ENCODE data around the gene BLOC1S1.

The BLOC1S1 gene

DNA sequence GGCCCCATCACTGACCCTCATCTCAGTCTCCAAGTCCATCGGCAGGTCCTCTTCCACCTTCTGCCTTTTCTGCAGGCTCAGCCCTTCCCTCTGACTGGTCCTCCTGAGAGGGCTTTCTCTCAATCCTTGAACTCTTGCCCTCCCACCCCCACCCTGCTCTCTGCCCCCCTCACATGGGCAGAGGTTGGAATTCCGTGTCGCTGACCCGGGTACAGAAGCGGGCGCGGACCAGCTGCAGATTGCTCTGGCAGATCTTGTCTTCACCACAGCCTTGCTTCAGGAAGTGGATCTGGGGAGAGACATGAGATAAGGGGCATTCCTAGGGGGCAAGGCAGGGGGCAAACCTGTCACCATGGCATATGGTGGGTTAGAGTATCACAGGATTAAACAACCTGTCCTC, 20.5 kb upstream of the BLOC1S1 start:
- no peak for DNase-seq

DNA sequence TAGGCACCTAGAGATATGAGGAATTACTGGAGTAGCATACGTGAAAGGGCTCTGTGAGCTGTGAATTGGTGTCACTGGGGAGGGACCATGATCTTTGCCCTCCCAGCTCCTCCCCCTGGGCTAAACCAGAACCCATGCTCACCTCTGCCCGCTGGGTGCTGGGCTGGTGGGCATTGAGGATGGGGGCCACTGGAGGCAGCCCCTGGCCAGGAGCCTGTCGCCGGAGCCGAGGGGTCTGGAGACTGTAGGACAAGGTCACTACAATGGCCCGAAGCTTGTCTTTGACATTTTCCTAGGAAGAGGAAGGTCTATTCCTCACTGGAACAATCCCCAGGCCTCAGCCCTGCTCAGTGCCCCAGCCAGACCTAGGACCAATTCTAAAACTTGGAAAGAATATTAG, 19.7 kb upstream of the BLOC1S1 start:
- DNase-seq: no peak

DNA sequence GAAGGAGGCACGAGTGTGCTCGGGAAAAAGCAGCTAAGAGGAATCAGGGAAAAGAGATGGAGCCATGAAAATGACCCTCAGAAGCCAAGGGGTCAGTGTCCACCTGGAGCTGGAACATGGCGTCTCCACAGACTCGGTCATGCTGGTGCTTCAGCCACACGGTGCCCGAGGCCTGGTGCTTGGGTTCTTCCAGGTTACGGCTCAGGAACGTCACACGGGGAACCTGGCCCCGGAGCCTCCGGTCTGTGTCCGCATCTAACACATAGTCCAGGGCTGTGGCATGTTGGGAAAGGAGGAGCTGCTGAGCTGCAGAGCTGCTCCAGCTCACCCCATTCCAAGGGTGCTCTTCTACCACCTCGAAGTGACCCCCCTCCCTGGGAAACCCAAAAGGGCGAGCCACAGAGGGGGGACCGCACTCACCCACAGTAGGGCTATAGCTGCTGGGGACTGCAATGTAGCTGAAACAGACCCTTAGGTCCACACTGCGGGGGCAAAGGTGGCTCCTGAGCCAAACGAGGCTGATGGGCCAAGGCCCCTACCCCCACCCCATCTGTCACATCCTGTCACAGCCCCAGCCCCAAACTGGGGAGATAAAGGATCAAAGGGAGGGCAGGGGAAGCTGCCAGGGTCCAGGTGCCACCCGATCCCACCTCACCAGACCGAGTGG, 18.9 kb upstream of the BLOC1S1 start:
- DNase-seq: no peak

DNA sequence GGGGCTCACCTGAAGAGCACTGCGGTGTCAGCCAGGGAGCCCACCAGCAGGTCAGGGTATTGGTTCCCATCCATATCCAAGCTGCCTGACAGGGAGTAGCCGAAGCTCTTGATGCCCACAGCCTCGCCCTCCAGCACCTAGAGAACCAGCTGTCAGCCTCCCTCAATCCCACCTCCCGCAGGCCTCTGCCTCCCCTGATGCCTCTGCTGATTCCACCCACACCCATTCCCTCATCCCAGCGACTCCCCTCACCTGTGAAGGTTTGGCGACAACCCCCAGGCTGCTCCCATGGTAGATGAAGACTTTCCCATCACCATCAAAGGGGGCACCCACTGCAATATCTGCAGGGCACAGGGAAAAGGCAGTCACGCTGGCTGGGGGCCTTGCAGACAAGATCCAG, 18.2 kb upstream of the BLOC1S1 start:
- DNase-seq: no peak

DNA sequence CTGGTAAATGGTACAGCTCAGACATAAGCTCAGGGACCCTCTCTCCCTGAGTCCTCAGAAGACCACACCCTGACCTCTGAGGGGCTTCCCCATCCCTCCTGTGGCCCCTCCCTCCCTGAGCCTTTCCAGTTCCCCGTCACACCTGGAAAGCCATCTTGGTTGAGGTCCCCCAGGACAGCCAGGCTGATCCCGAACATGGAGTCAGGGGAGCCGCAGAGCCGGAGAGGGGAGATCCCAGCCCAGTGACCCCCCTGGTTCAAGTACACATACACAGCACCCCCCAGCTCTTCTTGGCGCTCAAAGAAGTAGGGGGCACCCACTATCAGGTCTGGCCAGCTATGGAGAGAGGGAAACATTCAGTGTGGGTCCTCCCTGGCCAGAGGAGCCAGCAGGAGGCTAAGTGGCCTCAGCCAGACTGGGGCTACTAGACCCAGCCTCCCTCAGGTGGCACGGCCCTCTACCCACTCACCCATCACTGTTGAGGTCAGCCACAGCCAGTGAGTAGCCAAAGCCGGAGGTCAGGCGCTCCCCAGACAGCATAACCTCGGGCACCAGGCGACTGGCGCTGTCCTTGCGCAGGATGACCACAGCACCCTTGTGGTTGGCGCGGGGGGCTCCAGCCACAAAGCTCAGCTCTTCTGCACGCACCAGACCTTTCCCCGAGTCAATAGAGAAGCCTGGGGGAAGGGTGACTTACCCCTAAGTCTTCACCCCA, 17.4 kb upstream of the BLOC1S1 start:
- no peak for DNase-seq

DNA sequence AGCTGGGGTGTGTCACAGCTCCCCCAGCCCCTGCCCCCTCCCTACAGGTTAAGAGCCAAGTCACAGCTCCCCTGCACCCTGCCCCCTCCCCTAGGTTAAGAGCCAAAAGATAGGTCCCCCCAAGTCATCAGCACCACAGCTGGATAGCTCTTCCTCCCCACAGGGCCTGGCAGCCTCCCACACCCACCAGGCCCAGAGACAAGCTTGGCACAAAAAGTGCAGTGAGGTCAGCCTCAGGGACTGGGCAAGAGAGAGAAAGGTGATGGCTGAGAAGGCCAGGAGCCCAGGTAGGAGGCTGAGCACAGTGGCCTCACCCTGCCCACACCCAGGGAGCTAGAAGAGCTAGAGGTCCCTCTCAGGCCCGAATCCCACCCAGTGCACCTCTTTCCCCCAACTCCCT, 16.9 kb upstream of the BLOC1S1 start:
- DNase-seq: no peak

DNA sequence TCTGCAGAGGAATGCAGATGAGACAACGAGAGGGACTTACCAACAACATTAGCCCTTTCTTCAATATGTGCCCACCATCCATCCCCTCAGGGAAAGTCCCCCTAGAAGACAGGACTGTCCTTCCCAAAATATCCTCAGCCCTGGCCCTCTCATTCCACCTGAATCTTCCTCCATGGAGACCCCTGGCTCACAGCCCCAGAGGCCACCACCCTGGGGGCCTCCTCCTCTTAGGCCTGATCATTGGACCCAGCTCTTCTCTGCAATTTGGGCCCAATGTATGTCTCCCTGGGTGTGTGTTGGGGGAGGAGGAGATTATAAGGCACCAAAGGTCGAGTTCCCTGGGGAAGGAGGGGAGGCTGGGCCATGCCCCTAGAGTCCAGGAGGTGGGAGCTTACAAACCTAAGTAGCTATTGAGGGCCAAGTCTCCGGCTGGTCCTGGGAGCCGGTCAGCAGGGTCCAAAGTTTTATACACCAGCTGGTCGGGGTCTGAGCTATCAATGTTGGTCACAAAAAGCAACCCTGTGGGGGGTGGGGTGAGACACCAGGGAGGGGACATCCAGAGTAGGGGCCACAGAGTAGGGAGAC, 16.3 kb upstream of the BLOC1S1 start:
- no peak for DNase-seq

DNA sequence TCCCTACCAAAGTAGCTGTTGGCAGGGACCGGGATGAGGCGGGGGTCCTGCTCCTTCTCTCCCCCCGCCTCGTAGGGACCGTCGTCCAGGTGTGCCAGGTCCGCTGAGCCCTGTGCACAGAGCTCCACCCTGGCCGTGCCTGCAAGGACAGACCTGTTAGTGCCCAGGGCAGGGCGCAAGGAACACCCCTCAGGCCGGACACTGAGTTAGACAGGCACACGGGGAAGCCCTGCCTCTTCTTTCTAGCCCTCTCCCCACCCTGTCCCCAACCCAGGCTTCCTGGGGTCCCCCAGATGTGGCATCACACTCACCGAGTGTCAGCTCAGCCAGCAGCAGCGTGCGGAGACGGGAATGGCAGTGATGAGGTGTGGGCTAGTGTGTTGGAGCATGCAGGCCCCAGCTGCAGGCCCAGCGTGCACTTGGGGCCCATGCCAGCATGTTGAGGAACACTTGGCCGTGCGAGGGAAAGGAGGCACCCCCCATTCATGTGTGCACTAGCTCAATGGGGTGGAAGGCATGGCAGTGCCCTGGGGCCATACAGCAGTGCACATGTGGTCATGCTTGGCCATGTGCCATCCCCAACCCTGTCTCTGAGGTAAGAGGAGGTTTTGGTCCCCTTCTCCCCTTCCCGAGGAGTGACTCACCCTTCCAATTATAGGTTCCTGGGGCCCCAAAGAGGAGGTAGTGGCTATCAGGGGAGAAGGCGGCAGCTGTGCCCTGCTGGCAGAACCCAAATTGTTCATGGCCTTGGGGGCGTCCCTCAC, 15.4 kb upstream of the BLOC1S1 start:
- no peak for DNase-seq

DNA sequence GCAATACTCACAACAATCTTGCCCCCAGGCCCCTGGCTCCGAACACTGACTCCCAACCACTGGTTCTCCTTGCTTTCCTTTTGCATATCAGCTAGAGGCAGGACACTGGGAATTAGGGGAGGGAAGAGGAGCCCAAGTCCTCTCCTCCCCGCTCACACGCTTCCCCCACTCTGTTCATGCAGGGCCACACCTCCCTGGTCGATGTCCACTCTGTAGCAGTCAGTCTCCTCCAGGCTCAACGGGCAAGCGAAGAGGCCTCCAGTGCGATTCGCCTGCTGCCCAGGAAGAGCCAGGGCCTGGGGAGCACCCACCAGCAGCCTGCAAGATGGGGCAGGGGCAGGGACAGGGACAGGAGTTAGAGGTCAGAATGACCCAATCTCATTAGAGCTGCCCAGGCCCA, 13.0 kb upstream of the BLOC1S1 start:
- DNase-seq: no peak

DNA sequence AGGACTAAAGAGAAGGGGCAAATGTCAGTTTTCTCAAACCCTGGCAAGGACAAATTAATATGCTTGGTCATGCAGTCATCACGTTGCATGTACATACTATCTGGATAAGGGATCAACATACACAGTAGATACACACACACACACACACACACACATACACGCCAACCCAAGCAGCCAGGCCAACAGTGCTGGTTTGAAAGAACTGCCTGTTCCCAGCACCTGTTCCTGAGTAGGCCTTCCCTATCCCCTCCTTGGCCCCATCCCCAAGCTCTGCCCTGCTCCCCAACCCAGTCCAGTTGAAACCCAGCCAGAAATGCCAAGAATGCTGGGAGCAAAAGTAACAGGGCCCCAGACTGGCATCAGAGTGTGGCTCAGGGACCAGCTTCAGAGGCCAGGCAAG, 12.6 kb upstream of the BLOC1S1 start:
- DNase-seq: no peak

DNA sequence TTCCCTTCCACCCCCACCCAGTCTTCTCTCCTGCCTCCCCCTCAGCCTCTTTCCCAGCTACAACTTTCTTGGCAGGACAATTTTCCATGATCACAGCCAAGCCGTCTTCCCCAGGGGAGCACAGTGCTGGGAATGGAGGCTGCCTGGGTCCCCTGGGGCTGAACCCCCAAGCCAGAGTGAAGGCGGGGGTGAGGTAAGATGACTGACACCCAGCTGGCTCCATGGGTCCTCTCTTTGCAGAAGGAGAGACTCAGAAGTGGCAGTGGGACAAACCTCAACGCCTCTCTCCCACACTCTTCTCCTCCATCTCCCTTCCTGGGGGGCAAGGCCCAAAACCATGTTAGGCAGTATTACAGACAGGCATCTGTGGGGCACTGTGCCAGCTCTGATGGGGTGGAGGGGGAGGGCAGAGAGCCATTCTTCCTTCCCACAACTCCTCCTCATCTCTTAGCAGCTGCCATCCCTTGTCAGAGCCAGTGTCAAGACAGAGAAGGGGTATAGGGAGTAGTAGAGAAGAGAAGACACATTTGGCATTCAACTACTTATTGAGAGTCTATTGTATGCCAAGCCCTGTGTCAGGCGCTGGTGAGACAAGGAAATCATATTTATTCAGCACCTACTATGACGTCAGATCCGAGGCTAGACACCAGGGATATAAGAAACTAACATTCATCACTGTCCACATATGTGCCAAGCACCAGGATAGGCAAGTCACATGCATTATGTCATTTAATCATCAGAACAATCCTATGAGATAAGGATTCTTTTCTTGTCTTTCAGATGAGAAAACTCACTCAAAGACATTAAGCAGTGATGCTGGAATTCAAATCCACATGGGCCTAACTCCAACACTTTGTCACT, 11.7 kb upstream of the BLOC1S1 start:
- no peak for DNase-seq

DNA sequence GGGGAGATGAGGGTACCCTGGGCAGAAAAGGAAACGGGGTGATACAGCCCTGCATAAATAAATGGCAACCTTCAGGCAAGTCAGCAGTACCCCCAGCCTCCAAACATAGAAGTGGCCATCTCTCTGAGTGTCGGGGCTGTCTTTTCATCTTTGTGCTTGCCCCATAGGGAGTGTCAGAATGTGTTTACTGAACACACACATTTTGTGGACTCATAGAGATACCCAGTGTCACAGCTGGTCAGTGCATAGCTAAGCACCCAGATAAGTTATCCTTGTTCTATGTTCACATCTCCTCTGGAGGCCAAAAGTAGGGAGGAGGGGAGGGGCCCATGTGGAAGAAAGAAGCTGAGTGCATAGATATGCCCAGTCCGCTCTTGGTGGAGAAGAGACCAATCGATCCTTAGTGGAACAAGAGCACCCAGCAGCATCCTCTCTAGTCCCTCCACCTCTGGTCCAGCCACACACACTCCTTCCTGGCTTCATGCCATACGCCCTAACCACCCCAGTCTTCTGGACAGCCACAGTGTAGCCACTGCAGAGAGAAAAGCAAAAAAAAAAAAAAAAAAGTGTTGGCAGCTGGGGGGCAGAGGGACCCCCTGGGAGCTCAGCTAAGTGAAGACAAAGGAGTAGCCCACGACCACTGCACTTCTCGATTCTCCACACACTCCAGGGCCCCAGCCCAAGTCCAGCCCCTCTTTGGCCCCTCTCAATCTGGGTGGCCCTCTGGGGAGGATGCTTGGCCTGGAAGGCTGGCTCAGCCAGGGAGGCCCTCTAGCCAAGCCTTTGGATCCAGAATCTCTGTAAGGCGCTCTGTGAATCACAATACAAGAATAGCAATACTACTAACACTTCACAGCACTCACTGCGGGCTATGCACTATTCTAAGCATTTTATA, 10.8 kb upstream of the BLOC1S1 start:
- DNase-seq: no peak

DNA sequence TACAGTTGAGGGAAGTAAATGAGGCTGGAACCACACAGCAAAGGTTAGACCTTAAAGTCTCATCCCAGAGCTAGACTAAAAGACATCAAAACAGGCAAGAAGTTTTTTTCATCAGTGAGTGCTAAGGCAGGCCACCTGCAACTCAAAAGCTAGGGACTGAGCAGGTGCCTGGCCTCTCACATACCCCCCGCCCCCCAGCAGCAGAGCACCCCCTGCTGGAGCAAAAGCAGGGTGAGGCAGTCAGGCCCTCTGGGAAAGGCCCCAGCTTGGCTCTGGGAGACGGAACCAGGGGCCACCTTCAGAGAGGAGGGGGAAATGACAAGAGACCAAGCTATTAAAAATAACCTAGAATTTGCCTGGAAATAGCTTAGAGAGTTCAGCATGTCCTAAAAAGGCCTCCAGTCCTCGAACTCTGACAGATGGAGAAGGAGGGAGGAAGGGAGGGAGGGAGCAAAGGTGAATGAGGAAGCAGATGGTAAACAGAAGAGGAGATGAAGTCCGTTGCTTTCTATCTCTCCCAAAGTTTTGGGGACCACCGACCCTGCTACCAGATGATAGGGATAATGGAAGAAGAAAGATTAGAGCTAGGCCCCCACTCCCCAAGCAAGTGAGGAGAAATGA, 10.0 kb upstream of the BLOC1S1 start:
- peak; percentile 8 for DNase-seq

DNA sequence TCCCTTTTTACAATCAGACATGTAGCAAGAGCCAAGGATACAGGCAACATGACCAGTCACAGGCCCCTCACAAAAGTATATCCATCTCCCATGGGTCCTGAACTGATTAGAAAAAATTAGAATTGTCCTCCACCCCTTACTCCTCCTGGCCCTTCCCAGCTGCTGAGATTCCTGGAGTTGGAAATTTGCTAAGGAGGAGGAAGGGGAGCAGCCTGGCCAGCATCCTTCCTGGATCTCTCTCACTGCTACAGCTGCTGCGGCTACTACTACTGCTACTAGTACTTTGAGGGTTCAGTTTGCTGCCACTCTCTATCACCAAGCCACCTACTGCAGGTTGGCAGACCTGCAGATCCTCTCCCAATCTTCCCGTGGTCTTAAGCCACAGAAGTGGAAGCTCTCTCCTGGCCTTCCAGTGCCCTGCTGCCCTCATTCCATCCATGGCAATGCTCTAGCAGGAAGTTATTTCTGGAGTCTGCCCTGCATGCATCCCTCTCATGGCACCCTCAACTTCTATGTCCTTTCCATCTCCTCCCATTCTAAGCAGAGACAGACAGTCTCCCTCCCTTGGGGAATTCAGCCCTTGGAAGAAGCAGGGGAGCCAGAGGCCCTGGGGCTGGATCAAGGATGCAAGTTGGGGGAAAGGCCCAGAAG, 9.2 kb upstream of the BLOC1S1 start:
- DNase-seq: no peak

DNA sequence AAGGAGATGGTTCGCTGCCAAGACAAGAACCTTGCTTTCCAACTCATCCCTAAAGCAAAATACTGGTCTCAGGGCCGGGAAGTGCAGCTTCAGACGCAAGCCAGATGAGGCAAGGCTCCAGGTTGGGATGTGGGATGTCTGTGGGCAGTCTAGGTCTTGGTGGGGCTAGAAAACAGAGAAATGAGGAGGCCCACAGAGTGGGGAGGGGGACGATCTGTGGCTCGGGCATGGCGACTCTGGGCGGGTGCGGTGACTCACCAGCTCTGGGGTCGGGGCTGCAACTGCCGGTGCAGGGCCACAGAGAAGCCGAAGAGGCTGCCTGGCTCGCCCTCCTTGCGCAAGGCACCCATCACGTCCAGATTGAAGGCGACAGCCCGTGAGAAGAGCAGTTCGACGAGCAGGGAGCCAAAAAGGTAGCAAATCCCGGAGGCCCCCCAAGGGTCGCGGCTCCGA, 8.6 kb upstream of the BLOC1S1 start:
- DNase-seq: no peak

DNA sequence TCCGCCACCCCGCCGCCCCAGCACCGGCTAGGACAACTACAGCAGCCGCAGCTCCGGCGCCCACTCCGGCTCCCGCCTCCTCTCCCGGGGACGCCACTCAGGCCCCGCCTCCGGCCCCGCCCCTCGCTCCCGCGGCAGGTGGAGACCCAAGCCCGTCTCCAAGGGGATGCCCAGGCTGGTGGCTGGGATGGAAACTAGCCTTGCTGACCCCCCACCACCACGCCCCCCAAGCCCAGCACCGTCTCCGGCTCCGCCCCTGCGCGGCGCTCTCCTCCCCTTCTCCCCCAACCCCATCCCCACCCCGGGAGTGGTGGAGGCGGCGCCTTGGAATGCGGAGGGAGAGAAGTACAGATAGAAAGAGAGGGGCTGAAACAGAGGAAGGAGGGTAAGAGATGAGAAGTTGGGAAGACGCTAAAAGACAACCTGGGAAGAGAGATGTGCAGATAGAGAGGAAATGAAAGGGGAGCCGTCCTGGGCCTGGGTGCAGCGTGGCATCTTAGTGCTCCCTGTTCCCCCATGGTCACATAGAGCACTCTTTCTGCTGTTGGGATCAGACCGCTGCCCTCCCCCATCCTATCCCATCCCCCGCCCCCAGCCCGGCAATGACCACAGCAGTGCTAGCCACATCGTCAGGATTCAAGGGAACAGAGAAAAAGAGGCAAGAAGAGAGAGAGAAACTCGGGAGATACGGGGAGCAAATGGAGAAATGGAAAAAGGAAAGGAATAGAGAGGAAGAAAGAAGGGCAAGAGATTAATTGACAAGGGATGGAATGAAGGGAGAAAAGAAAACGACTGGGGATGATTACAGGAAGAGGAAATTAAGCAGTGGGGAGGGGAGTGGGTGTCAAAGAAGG, 7.8 kb upstream of the BLOC1S1 start, which contains the start of gene ITGA7:
ITGA7 (minus strand) TSS at position 64 of the 854 bp plus-strand sequence. CDS start 222 bp downstream, outside the sequence.
- peak; percentile 7 for DNase-seq

DNA sequence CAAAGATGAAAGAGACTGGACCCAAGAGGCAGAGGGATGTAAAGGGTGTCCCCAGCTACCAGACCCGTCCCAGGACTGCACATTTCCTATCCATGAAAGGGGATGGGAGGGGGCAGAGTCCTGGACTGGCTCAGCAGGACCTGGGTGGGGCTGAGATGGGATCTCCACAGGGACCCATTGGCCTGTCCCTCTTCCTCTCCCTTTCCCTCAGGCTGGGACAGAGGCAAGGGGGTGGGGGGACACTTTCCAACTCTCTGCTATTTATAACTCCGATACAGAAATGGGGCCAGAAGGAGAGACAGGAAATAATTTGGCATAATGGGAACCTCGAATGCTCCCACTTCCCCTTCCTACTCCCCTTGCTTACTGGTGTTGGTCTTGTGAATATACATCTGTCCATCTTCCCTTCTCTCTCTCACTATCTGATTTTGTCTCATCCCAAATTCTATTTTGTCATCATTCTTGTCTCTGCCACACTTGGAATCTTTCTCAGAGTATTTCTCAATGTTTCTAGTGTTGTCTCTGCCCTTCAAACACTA, 7.1 kb upstream of the BLOC1S1 start:
- no peak for DNase-seq

DNA sequence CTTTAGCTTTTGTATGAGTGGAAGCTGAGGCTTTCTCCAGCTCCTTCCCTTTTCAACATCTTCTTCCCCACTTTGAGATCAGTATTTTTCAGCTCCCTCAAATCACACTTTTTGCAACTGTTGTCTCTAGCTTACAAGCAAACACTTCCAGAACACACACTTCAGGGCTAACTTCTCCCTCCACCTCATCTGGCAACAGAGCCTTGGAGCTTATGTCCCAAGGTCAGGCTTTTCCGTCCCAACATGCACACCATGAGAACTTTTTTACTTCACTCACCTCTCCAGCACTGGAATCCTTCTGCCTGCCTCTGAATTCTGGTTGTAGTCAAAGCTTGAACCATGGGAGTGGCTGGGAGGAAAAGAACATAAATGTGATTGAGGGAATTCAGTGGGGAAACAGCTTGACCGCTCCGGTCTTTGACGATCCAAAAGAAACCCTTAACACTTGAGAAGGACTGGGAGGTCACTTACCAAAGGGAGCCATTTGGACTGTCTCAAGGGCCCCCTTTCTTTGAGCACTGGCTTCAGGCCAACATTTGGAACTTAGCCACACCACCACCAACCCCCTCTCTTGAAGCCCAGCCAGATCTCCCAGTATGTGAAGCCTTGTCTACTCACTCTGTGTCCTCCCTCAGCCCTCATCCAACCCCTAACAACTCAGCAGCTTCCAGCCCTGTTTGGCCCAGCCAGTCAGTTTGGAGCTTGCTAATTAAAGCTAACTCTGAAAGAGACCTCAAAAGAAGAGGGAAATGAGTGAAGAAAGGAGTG, 3.9 kb upstream of the BLOC1S1 start:
- DNase-seq: no peak

Data from SHP77 treated with DMSO at 0.1 percent for 48 hours (cell line).